HG02885 (cell line): Measurements from ENCODE around the gene CCDC148.
A peak's percentile ranks its signal among the peaks of the same experiment; 100 is the strongest.

Experiments used
- ATAC-seq: cut with Tn5 transposase; IDR thresholded peaks from one replicate; pipeline ENCODE4 v1.9.1; 2021; ENCODE audit warnings: mild to moderate bottlenecking; ENCODE audit not compliant: unreplicated experiment, poor library complexity

CCDC148 gene

GRCh38 chr2:158456309-158457066, at the start of gene CCDC148, which contains the start of gene PKP4:
TSS of gene CCDC148 (minus strand) at chr2:158456753. CDS start at chr2:158456439, 314 bp downstream.
TSS of gene PKP4 (plus strand) at chr2:158456952. CDS start at chr2:158533185, 76,233 bp downstream.
- ATAC-seq, result peak; percentile 92

DNA sequence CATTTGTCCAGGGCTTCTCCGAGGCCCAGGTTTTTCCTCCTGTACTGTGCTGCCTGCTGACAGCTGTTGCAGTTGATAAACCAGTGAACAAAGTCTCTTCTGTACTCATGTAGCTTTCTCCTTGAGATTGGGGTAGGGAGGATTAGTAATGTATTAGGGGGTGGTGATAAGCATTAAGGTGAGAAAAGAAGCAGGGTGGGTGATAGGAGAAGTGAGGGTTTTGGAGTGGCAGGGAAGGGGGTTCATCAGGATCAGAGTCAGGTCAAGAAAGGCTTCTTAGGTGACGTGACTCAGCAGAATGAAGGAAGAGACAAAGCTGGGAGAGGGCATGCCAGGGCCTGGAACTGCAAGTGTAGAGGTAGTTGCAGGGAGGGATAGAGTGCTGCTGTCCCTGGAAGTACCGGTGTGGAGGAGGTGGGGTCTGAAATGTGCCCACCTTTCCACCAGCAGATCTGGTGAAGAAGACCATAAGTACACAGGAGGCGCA, 48.9 kb upstream of the CCDC148 start:
- no peak for ATAC-seq

- no peak for ATAC-seq
Measured at GRCh38 chr2:158504088-158504487, 47.5 kb upstream of the CCDC148 start.

DNA sequence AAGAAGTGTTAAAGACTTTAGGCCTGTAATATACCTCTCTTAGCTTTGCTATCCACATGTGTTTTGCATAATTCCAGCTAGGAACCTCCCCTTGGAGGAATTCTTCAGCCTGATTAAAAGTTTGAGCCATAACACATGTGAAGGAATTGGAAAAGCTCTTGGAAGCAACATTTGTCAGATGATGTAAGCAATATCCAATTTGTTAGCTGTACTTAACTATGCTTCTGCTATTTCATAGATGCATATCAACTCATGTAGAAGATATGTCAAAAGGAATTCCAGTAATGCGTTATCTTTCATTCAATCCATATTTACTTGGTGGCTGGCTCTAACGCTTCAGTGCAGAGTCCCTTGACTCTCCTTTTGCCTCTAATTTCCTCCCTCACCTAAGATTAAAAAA, 46.4 kb upstream of the CCDC148 start:
- no peak for ATAC-seq

- ATAC-seq, result no peak
Measured at GRCh38 chr2:158501301-158501700, 44.7 kb upstream of the CCDC148 start.

- no peak for ATAC-seq
Measured at GRCh38 chr2:158500333-158500732, 43.8 kb upstream of the CCDC148 start.

- no peak for ATAC-seq
Measured at GRCh38 chr2:158499383-158499782, 42.8 kb upstream of the CCDC148 start.

GRCh38 chr2:158498749-158499136, 42.2 kb upstream of the CCDC148 start:
- no peak for ATAC-seq

DNA sequence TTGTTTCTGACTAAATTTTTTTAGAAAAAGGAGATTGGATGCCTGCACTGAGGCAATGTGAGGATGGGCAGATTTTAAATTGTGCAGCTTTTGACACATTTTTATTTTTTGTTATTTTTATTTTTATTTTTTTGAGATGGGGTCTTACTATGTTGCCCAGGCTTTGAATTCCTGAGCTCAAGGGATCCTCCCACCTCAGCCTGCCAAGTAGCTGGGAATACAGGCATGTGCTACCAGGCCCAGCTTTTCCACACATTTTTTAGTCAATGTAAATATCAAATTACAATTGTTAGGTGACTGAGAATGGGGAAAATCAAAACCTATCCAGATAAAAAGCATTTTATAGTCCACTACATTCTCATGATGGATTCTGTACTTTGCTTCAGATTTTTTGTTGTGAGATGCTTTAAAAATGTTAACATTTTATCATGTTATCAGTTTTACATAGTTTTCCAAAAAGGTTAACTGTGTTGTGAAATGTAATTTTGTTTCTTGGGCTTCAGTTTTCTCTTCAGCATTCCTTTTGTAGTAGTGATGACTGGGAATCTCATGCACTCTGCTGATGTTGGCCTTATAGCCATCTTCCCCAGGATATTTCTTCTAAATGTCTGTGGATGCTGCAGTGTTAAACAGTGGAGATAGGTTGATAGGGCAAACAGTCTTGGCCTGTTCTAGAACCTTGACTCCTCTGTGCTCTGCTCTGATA, 41.6 kb upstream of the CCDC148 start:
- ATAC-seq, result no peak

GRCh38 chr2:158497486-158497885, 40.9 kb upstream of the CCDC148 start:
- no peak for ATAC-seq

DNA sequence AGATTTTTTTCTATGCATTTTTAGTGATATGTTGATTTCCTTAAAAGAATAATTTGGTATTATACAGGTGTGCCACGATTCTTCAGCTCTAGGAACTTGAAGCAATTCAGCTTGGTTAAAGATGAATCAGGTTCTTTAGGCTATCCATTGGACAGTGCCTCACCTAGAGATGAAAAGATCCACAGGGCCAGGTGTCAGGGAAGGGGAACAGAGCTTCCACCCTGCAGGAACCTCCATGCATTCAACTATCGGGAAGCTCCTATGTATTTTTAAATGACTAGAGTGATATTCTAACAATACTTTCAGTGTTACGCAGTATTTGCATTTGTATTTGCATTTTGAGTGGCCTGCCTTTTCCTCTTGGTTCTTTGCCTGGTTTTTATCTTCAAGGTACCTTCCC, 40.4 kb upstream of the CCDC148 start:
- no peak for ATAC-seq

DNA sequence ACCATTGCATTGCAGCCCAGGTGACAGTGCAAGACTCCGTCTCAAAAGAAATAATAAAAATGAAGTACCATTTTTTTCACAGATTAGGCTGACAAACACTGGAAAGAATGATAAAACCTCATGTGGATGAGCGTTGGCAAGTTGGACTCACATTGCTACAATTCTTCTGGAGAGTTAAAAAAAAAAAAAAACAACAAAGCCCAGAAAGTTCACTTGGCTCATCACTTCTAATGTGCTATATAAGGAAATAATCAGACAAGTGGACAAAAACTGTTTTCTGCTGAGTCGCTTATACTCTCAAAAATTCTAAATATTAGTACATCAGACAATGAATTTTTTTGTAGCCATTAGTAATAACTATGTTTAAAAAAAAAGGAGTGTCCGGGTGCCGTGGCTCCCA, 38.6 kb upstream of the CCDC148 start:
- no peak for ATAC-seq

DNA sequence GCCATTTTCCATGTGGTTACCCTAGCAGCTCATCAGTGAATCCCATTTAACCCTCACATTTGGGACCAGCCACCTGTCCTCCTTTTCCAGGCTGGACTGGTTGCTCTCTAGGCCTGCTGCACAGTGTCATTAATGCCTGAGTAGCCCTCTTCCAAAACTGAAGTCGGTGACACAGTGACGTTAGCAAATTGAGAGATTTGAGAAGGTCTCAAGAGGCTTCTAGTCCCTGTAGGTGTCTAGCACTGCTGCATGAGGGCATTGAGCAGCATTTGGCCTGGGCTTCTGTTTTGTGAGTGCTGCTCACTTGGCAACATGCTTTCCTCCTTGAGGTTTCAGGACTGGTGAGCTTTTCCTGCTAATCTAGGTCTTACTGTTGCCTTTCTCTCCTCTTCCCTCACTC, 36.9 kb upstream of the CCDC148 start:
- no peak for ATAC-seq

GRCh38 chr2:158491072-158491471, 34.5 kb upstream of the CCDC148 start:
- no peak for ATAC-seq

DNA sequence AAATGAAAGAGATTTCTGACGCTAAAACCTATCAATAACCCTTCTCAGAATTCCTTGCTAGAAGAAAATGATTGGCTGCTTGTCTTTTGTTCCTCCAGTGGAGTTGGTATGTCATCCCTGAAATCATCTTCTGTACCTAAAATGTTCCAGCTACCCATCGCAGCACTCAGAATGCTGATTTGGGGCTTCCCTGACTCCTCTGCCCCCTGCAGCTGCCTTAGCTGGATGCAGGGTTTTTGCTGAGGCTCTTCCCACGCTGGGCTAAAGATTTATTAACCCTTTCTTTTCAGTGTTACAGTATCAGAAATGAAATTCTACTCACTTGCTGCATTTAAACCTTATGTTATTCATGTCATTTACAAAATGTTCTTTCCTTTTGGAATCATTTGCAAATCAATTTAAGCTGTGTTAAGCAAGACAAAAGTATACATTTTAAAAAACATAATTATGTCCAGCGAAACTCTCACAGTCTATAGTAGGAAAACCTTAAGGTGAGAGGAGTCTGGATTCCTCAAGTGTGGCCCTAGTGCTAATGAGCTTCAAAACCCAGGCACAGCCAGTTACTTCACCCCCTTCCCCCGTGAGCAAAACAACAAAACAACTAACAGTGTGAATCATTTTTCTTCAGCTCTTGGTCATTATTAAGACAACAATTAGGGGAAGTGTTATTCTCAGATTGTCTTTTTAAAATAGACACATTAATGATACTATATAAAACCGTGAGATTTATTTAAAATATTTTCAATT, 33.0 kb upstream of the CCDC148 start:
- no peak for ATAC-seq

GRCh38 chr2:158488442-158489216, 32.1 kb upstream of the CCDC148 start:
- ATAC-seq, result no peak

DNA sequence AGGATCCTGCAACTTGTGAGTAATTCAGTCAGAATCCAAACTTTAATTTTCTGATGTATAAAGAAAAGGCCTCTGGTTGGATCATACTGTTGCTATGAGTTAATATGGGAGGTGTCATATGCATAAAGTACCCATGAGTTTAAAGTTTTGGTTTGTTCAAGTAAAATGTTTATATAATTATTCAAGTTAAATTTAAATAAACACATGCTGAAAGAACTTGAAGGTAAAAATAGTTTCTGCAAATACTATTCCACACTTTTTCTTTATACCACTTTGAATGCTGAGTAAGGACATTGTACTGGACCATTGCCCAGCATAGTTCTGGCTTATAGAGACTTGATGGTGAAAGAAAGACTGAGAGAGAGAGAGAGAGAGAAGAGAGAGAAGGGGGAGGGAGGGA, 30.9 kb upstream of the CCDC148 start:
- ATAC-seq, result no peak

GRCh38 chr2:158486970-158487325, 30.4 kb upstream of the CCDC148 start:
- no peak for ATAC-seq

DNA sequence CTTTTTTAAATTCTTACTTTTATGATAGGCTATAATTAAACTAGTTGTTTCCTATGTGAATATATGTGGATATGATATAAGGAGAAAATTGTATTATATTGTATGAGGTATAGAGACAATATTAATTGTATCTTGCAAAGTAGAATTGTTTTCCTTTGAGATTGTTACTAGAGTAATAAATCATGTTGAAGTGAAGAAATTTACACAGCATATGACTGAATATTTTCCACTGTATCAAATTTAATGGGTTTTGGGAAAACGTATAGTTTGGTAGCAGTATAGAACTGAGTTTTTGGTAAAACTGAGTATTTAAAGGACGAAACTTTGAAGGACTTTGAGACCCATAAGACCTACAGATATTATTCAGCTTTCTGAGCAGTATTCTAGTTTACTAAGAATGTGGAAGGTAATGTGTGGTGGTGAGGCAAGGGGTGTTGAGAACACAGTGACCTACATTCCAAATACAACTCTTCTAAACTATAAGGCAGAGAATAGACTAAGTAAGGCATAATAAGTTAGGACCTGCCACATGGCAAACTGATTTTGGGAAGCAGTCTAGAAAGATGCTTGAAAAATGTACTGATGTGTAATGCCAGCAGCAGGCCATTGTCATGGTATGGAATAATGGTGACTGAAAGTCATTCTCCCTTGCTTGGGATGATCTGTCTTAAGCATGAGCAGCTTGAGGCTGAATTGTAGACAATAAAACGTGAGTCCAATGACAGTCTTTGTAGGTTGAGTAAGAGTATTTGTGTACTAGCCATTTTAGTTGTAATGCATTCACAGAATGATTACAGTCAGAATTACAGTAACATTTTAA, 29.8 kb upstream of the CCDC148 start:
- no peak for ATAC-seq
